Mucosa of rectum (tissue), 2 donors: Measurements from ENCODE around the gene EIF3CL.
"Not testable (repeated sequence)": the region's sequence is repeated elsewhere in the genome, so short reads cannot be mapped to it uniquely, and the experiment has no call there.

Experiments
- H3K27ac ChIP-seq, 2 donors: one replicate each; pipeline ENCODE4 v1.7.0; 2013; ENCODE audit warnings: inconsistent platforms in 2 of 2, low read depth in 2 of 2, low read length in 2 of 2
- H3K27me3 ChIP-seq, 2 donors: one replicate each; pipeline ENCODE4 v1.7.0; 2013; ENCODE audit warnings: low read length in 2 of 2; ENCODE audit not compliant: control insufficient read depth in 2 of 2, insufficient read depth in 2 of 2
- H3K36me3 ChIP-seq, 2 donors: one replicate each; pipeline ENCODE4 v1.7.0; 2013; ENCODE audit warnings: low read length in 2 of 2; ENCODE audit not compliant: control insufficient read depth in 2 of 2, insufficient read depth in 2 of 2
- H3K4me1 ChIP-seq, 2 donors: one replicate each; pipeline ENCODE4 v1.7.0; 2013; ENCODE audit warnings: low read length in 2 of 2, mild to moderate bottlenecking in 1 of 2; ENCODE audit not compliant: control insufficient read depth in 2 of 2, insufficient read depth in 2 of 2
- H3K4me3 ChIP-seq, 2 donors: one replicate each; pipeline ENCODE4 v1.7.0; 2013; ENCODE audit warnings: low read length in 2 of 2
- H3K9ac ChIP-seq, 2 donors: one replicate each; pipeline ENCODE4 v1.7.0; 2013; ENCODE audit warnings: low read length in 2 of 2, low read depth in 1 of 2, mild to moderate bottlenecking in 1 of 2
- H3K9me3 ChIP-seq, 2 donors: one replicate each; pipeline ENCODE4 v1.7.0; 2013; ENCODE audit warnings: low read length in 2 of 2; ENCODE audit not compliant: control insufficient read depth in 2 of 2
- donor health status: healthy.
- donor health status: Normal muscosa, but diverticular disease.

Gene EIF3CL, protein sequence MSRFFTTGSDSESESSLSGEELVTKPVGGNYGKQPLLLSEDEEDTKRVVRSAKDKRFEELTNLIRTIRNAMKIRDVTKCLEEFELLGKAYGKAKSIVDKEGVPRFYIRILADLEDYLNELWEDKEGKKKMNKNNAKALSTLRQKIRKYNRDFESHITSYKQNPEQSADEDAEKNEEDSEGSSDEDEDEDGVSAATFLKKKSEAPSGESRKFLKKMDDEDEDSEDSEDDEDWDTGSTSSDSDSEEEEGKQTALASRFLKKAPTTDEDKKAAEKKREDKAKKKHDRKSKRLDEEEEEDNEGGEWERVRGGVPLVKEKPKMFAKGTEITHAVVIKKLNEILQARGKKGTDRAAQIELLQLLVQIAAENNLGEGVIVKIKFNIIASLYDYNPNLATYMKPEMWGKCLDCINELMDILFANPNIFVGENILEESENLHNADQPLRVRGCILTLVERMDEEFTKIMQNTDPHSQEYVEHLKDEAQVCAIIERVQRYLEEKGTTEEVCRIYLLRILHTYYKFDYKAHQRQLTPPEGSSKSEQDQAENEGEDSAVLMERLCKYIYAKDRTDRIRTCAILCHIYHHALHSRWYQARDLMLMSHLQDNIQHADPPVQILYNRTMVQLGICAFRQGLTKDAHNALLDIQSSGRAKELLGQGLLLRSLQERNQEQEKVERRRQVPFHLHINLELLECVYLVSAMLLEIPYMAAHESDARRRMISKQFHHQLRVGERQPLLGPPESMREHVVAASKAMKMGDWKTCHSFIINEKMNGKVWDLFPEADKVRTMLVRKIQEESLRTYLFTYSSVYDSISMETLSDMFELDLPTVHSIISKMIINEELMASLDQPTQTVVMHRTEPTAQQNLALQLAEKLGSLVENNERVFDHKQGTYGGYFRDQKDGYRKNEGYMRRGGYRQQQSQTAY

DNA sequence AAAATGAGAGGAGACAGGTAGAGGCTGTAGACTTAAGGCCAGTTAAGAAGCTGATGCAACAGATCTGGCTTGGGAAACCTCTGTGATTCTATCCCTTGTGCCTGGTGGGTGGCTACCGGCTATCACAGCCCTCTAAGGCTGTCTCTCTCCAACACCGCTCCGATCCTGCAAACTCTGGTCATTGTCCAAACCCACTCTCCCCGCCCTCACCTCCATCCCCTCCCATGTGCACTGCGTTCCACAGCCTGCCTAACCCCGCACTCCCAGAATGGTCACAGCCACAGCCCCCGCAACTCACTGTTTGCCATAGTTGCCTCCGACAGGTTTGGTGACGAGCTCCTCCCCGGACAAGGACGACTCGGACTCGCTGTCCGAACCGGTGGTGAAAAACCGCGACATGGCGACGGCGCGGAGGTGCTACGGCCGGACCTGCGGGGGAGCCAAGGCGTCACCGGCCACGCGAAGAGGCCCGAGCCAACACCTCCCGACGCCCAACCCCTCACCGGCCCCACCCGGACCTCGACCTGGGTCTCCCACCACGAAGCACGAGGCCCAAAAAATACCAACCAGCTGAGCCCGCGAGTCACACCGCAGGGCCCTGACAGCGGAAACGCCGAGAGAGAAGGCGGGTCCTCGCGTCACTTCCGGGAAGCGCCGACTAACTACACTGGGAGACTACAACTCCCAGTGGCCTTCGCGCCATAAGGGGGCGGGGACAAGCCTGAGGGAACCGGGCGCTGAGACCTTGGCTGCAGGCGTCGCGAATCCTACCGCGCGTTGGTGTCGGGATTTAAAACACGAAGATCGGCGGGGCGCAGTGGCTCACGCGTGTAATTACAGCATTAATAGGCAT, at the start of gene EIF3CL:
EIF3CL (minus strand) TSS at position 622 of the 853 bp plus-strand sequence; CDS start at position 399, 223 bp downstream.
- H3K9ac ChIP-seq, H3K36me3 ChIP-seq, H3K27me3 ChIP-seq, H3K27ac ChIP-seq, H3K4me1 ChIP-seq, H3K9me3 ChIP-seq: not testable (repeated sequence)
- peak within 1 kb of the TSS in 1 of 2 donors; percentile 61 for H3K4me3 ChIP-seq

DNA sequence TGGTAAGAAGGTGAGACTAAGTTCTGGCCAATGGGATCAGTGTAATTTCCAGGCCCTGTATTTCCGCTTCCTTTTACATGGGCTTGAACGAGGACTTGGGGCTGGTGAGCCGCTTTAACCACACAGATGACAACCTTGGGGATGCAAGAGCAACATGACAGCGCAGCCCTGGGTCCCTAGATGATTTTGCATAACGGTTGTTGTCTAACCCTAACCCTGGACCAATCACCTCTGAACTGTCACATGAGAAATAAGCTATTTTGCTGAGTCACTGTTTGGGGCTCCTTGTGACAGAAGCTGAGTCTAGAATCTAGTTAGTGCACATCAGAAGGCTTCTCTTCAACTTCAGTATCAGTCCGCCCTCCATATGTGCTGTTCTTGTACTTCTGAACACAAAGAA, 43.4 kb upstream of the EIF3CL start:
- not testable (repeated sequence) for H3K9me3 ChIP-seq, H3K9ac ChIP-seq, H3K27ac ChIP-seq, H3K4me1 ChIP-seq, H3K36me3 ChIP-seq, H3K4me3 ChIP-seq, H3K27me3 ChIP-seq

DNA sequence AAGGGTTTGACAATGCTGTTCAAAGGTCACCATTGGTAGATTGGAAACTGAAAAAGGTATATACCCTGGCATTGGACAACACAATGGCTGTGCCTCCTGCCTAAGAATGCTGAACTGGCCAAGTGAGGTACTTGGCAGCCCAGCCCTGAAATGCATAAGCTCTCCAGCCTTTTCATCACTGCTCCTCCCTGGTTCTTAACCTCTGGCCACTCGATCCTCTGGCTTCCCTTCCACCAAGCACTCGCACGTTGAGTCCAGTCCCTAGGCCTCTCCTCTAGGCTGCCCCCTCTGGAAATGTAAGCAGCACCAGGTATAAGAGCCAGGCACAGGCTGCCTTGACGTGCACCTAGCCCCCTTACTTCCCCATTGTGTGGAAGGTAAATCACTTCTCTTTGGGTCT, 42.7 kb upstream of the EIF3CL start:
- H3K27me3 ChIP-seq, H3K9ac ChIP-seq, H3K4me3 ChIP-seq, H3K4me1 ChIP-seq, H3K9me3 ChIP-seq, H3K27ac ChIP-seq, H3K36me3 ChIP-seq: not testable (repeated sequence)

DNA sequence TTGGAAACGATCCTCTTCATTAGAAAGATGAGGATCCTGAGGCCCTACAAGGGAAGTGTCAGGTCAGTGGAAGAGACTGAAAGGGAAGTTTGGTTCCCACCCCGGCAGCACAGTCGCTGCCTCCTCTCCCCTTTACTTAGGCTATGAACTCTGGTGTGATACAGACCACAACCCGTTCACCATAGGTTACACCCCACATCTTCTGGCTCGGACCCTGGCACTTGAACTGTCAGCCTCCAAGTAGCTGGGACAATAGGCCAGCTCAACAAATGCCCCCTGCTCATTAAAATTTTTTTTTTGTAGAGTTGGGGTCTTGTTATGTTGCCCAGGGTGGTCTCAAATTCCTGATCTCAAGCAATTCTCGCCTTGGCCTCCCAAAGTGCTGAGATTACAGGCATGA, 40.3 kb upstream of the EIF3CL start:
- H3K36me3 ChIP-seq, H3K4me1 ChIP-seq, H3K4me3 ChIP-seq, H3K9me3 ChIP-seq, H3K27me3 ChIP-seq, H3K9ac ChIP-seq, H3K27ac ChIP-seq: not testable (repeated sequence)

DNA sequence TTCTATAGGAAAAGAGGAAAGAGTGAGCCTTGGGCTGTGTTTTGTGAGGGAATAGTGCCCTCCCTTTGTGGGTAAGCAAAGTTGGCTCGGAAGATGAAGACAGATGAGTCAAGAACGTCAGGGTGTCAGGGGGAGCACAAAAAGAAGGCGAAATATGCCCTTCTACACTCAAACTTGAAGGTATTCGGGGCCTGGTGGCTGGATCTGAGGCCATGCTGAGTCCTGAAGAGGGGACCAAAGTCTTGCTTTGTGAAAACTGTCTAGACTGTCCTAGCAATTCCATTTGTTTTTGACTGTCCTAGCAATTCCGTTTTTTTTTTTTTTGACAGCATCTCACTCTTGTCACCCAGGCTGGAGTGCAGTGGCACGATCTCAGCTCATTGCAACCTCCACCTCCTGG, 35.3 kb upstream of the EIF3CL start:
- not testable (repeated sequence) for H3K4me3 ChIP-seq, H3K9ac ChIP-seq, H3K27ac ChIP-seq, H3K27me3 ChIP-seq, H3K9me3 ChIP-seq, H3K36me3 ChIP-seq, H3K4me1 ChIP-seq

DNA sequence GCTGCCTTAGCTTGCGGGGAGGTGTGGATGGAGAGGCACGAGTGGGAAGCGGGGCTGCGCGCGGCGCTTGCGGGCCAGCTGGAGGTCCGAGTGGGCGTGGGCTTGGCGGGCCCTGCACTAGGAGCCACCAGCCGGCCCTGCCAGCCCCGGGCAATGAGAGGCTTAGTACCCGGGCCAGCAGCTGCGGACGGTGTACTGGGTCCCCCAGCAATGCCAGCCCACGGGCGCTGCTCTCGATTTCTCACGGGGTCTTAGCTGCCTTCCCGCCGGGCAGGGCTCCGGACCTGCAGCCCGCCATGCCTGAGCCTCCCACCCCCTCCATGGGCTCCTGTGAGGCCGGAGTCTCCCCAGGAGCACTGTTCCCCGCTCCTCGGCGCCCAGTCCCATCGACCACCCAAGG, 31.7 kb upstream of the EIF3CL start:
- not testable (repeated sequence) for H3K9me3 ChIP-seq, H3K27ac ChIP-seq, H3K9ac ChIP-seq, H3K4me3 ChIP-seq, H3K27me3 ChIP-seq, H3K36me3 ChIP-seq, H3K4me1 ChIP-seq

DNA sequence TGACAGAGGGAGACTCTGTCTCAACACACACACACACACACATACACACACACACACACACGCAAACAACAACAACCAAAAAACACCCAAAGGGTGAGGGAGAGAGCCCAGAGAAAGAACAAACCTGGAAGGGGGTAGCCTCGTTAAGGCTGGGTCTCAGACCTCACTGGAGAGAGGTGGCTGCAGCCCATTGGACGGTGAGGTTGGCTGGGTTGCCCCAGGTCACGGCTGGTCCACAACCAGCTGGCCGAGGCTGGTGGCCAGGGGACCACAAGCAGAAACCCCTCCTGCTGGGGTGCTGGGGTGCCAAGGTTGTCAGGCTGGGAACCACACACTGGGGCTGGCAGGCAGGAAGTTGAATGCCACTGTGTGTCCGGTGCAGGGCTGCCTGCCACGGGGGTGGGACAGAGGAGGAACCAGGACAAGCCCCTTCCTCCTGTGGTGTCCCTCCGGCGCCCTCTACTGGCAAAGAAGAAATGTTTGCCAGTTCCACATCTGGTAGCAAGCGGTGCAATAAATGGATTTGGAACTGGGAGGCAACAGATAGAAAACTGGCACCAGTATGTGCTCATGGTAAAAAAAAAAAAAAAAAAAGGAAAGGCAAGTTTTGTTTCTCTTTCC, 22.5 kb upstream of the EIF3CL start:
- H3K27me3 ChIP-seq, H3K4me1 ChIP-seq, H3K36me3 ChIP-seq, H3K27ac ChIP-seq, H3K4me3 ChIP-seq, H3K9me3 ChIP-seq, H3K9ac ChIP-seq: not testable (repeated sequence)

DNA sequence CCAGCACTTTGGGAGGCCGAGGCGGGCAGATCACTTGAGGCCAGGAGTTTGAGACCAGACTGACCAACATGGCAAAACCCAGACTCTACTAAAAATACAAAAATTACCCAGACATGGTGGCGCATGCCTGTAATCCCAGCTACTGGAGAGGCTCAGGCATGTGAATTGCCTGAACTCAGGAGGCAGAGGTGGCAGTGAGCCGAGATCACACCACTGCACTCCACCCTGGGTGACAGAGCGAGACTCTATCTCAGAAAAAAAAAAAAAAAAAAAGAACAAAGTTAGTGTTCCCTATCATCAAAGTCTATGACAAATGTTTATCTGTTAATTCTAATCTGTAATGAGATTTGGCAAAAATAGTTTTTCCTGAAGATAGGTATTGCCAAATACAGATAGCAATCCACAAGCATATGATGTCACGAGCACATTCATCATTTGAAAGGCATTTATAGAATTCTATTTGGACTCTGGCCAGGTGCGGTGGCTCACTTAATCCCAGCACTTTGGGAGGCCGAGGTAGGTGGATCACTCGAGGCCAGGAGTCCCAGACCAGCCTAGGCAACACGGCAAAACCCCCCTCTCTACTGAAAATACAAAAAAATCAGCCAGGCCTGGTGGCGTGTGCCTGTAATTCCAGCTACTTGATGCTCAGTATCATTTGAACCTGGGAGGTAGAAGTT, 17.6 kb upstream of the EIF3CL start:
- not testable (repeated sequence) for H3K9ac ChIP-seq, H3K27me3 ChIP-seq, H3K9me3 ChIP-seq, H3K36me3 ChIP-seq, H3K4me3 ChIP-seq, H3K4me1 ChIP-seq, H3K27ac ChIP-seq

DNA sequence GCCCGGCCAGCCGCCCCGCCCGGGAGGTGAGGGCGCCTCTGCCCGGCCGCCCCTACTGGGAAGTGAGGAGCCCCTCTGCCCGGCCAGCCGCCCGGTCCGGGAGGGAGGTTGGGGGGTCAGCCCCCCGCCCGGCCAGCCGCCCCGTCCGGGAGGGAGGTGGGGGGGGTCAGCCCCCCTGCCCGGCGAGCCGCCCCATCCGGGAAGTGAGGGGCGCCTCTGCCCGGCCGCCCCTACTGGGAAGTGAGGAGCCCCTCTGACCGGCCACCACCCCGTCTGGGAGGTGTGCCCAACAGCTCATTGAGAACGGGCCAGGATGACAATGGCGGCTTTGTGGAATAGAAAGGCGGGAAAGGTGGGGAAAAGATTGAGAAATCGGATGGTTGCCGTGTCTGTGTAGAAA, 13.4 kb upstream of the EIF3CL start:
- not testable (repeated sequence) for H3K27ac ChIP-seq, H3K27me3 ChIP-seq, H3K9me3 ChIP-seq, H3K4me1 ChIP-seq, H3K9ac ChIP-seq, H3K36me3 ChIP-seq, H3K4me3 ChIP-seq
